Breast epithelium (tissue), 4 donors: ENCODE results near the gene UGT3A1. TPM values are rescaled to one million over a fixed set of nuclear protein-coding genes. Genes with fewer than 3 reads are reported as not detected.

Source experiments
- DNase-seq, 2 donors: peaks; one replicate each; pipeline ENCODE4 v3.0.0-alpha.2; 2019; ENCODE audit warnings: low spot score in 2 of 2
- H3K27ac ChIP-seq, 2 donors: fragments of 200-600 bp; sonication (generic) in 1 of 2; one replicate each; pipeline ENCODE4 v1.5.1; 2016 to 2019; ENCODE audit warnings: mild to moderate bottlenecking in 1 of 2
- H3K27me3 ChIP-seq, 2 donors: fragments of 200-600 bp; sonication (generic) in 1 of 2; one replicate each; pipeline versions ENCODE4 v1.5.1 to v1.6.0; 2017 to 2019; ENCODE audit warnings: control low read depth in 1 of 2, mild to moderate bottlenecking in 1 of 2
- H3K36me3 ChIP-seq: fragments of 200-600 bp; one replicate; pipeline ENCODE4 v1.5.1; 2019
- H3K4me1 ChIP-seq, 2 donors: fragments of 200-600 bp; sonication (generic); one replicate each; pipeline ENCODE4 v1.5.1; 2016 to 2019; ENCODE audit warnings: control low read depth in 1 of 2
- H3K4me3 ChIP-seq, 3 donors: fragments of 200-600 bp; sonication (generic); 1 replicate in 2 of 3; 2 replicates in 1 of 3; pipeline ENCODE4 v1.5.1; 2016 to 2019; ENCODE audit warnings: mild to moderate bottlenecking in 3 of 3, moderate library complexity in 2 of 3
- H3K9me3 ChIP-seq, 2 donors: fragments of 200-600 bp; sonication (generic) in 1 of 2; one replicate each; pipeline ENCODE4 v1.5.1; 2016 to 2019; ENCODE audit warnings: control low read depth in 1 of 2
- CTCF ChIP-seq, 3 donors: fragments of 450-650 bp; IDR thresholded peaks; one replicate each; pipeline ENCODE4 v1.5.1; 2016 to 2017; ENCODE audit warnings: antibody characterized with exemption in 3 of 3, mild to moderate bottlenecking in 3 of 3, moderate library complexity in 3 of 3
- POLR2A ChIP-seq: fragments of 450-650 bp; IDR thresholded peaks from one replicate; pipeline ENCODE4 v1.6.1; 2016; ENCODE audit warnings: antibody characterized with exemption, mild to moderate bottlenecking, moderate library complexity
- POLR2AphosphoS5 ChIP-seq, 3 donors: sonication (generic); formaldehyde crosslinking; IDR thresholded peaks; one replicate each; pipeline ENCODE4 v1.6.1; 2017; ENCODE audit warnings: antibody characterized with exemption in 3 of 3
- intact Hi-C: fragments of 100-400 bp; cut with DNase I; formaldehyde crosslinking; loops from one replicate; pipeline ENCODE4 v1.15.1; 2023; ENCODE audit warnings: low total_unique reads
- total RNA-seq, 3 donors: library from RNA; depleted of rRNA; stranded (reverse); fragments of >200 nt; gene quantifications; one replicate each; pipeline ENCODE4 v1.1.0, GENCODE V29; 2016

Gene UGT3A1
- total RNA-seq, 3 donors from 2014 or later = not detected

- intact Hi-C loops = no loop called here
- no peak overlapping the region for H3K27ac ChIP-seq
- no peak for TF ChIP-seq POLR2A
- TF ChIP-seq CTCF (IDR thresholded peaks at IDR 0.05) = no peak
- no peak for TF ChIP-seq POLR2AphosphoS5 (IDR thresholded peaks at IDR 0.05)
These were observed 19.9 kb downstream of the UGT3A1 start for GRCh38 chr5:35971186-35971877.

GRCh38 chr5:35963381-35963843 lies 27.8 kb downstream of the UGT3A1 start:
- no peak for DNase-seq
- intact Hi-C loops = no loop called here
- no peak overlapping the region for H3K27ac ChIP-seq

More at GRCh38 chr5:35971186-35971877, 19.9 kb downstream of the UGT3A1 start:
- no peak overlapping the region for H3K4me3 ChIP-seq
- no peaks in the 10 kb centered on the region for H3K4me1 ChIP-seq
- no peaks in the 10 kb centered on the region for H3K27me3 ChIP-seq
- no peaks in the 10 kb centered on the region for H3K36me3 ChIP-seq
- no peaks in the 10 kb centered on the region for H3K9me3 ChIP-seq
- no peak for DNase-seq

GRCh38 chr5:35960328-35960727 lies 30.9 kb downstream of the UGT3A1 start:
- no peak for TF ChIP-seq POLR2AphosphoS5 (IDR thresholded peaks at IDR 0.05)
- no peak for TF ChIP-seq POLR2A
- no peak for TF ChIP-seq CTCF (IDR thresholded peaks at IDR 0.05)
- no peak for DNase-seq
- no peaks in the 10 kb centered on the region for H3K36me3 ChIP-seq
- intact Hi-C loops = no loop called here
- peaks cover 12% of the 10 kb centered on the region in 2 donors for H3K9me3 ChIP-seq
- no peaks in the 10 kb centered on the region for H3K27me3 ChIP-seq
- no peaks in the 10 kb centered on the region for H3K4me1 ChIP-seq
- H3K4me3 ChIP-seq = no peak overlapping the region
- H3K27ac ChIP-seq = no peak overlapping the region

More at GRCh38 chr5:35963381-35963843, 27.8 kb downstream of the UGT3A1 start:
- no peaks in the 10 kb centered on the region for H3K4me1 ChIP-seq
- H3K9me3 ChIP-seq = peaks cover 12% of the 10 kb centered on the region in 2 donors
- TF ChIP-seq POLR2AphosphoS5 (IDR thresholded peaks at IDR 0.05) = no peak
- TF ChIP-seq POLR2A = no peak
- TF ChIP-seq CTCF (IDR thresholded peaks at IDR 0.05) = no peak
- H3K27me3 ChIP-seq = no peaks in the 10 kb centered on the region
- H3K4me3 ChIP-seq = no peak overlapping the region
- no peaks in the 10 kb centered on the region for H3K36me3 ChIP-seq

GRCh38 chr5:35956429-35956828 lies 34.8 kb downstream of the UGT3A1 start:
- no peaks in the 10 kb centered on the region for H3K36me3 ChIP-seq
- H3K4me3 ChIP-seq = no peak overlapping the region
- intact Hi-C loops = no loop called here
- H3K9me3 ChIP-seq = peaks cover 4 to 12% of the 10 kb centered on the region in 2 donors
- no peak for TF ChIP-seq POLR2AphosphoS5 (IDR thresholded peaks at IDR 0.05)
- no peak for TF ChIP-seq POLR2A
- TF ChIP-seq CTCF (IDR thresholded peaks at IDR 0.05) = no peak
- no peak overlapping the region for H3K27ac ChIP-seq
- DNase-seq = no peak
- no peaks in the 10 kb centered on the region for H3K27me3 ChIP-seq
- H3K4me1 ChIP-seq = no peaks in the 10 kb centered on the region

GRCh38 chr5:35954175-35954574 lies 37.0 kb downstream of the UGT3A1 start:
- TF ChIP-seq POLR2A = no peak
- no peak for TF ChIP-seq CTCF (IDR thresholded peaks at IDR 0.05)
- no peak for TF ChIP-seq POLR2AphosphoS5 (IDR thresholded peaks at IDR 0.05)
- H3K9me3 ChIP-seq = peaks cover 0 to 4% of the 10 kb centered on the region in 2 donors

More at GRCh38 chr5:35954175-35954574, 37.0 kb downstream of the UGT3A1 start:
- Histone ChIP-seq H3K4me3 (no peak overlapping the region), H3K4me1 (no peaks in the 10 kb centered on the region), H3K27me3 (no peaks in the 10 kb centered on the region), H3K36me3 (no peaks in the 10 kb centered on the region), H3K27ac (no peak overlapping the region)
- DNase-seq = no peak
- intact Hi-C loops = no loop called here
